Measurements from ENCODE around the gene ARID5B.

DNA sequence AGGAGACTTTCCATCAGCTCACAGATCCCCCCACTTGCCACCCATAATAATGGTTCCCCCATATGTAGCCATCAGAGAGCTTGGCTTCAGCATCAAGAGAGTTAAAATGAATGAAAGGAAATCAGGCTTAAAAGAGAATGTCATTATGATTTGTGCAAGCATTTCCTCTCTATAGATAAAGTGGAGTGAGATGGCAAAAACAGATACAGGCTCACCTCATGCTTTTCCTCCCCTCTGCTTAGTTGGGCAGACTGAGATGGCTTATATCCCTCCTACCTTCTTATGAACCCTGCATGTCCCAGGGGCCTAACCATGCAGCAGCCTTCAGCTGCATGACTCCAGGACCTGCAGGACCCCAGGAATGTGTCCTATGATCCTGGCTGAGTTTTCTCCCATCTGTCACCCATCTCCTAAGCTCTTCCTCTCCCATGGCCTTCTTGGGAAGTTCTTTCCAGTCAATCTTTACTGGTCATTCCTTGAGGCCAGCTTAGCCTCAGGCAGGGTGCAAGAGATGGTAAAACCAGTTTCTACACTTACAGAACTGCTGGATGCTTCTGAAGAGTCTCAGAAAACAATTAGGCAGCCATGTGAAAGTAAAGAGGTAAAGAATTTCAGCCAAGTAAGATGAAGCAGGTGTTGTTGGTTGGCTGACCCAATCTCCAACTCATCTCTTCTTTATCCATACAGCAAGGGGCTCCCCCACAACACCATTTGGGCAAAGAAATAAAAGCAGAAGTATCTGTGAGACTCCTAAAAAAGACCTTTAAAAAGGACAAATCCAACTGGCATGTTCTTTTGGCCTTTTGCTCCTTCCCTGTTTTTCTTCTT lies 207.5 kb downstream of the ARID5B start:
- no peak for TF ChIP-seq CTCF (conservative IDR thresholded peaks at IDR 0.05; ENCODE audit: low read length)
- no peak for TF ChIP-seq EZH2phosphoT487 (IDR thresholded peaks at IDR 0.05; ENCODE audit: borderline replicate concordance)
